NCI-H1694 treated with DMSO at 0.1 percent for 48 hours (cell line): ENCODE measurements around the gene PSMB3.
"Not testable (repeated sequence)": the region's sequence is repeated elsewhere in the genome, so short reads cannot be mapped to it uniquely, and the experiment has no call there.

Source experiments
- DNase-seq: peaks from one replicate; lab custom pipeline; 2025; lab: John Stamatoyannopoulos, UW

The PSMB3 gene

GRCh38 chr17:38749223-38750043 lies 3.1 kb upstream of the PSMB3 start:
- peak; percentile 35 for DNase-seq

- DNase-seq: peak; percentile 67
These were observed 2.6 kb upstream of the PSMB3 start for GRCh38 chr17:38750044-38750311.

- DNase-seq: no peak
These were observed 2.0 kb upstream of the PSMB3 start for GRCh38 chr17:38750312-38751121.

- DNase-seq: peak; percentile 61
These were observed 1.3 kb upstream of the PSMB3 start for GRCh38 chr17:38751144-38751807.

- peak; percentile 81 for DNase-seq
These were observed 683 bp upstream of the PSMB3 start for GRCh38 chr17:38751808-38752307.

GRCh38 chr17:38753071-38753506 lies 548 bp downstream of the PSMB3 start:
- DNase-seq: no peak

GRCh38 chr17:38761612-38762011 lies 9.1 kb downstream of the PSMB3 start:
- DNase-seq: peak; percentile 4

GRCh38 chr17:38762231-38762630 lies 9.7 kb downstream of the PSMB3 start:
- DNase-seq: no peak

GRCh38 chr17:38766341-38766740 lies 13.8 kb downstream of the PSMB3 start:
- DNase-seq: no peak

GRCh38 chr17:38768417-38768816 lies 15.9 kb downstream of the PSMB3 start:
- DNase-seq: no peak

- no peak for DNase-seq
These were observed 20.7 kb downstream of the PSMB3 start for GRCh38 chr17:38773258-38773657.

- no peak for DNase-seq
These were observed 25.2 kb downstream of the PSMB3 start for GRCh38 chr17:38777641-38778250.

GRCh38 chr17:38779965-38780752 lies 27.6 kb downstream of the PSMB3 start:
- DNase-seq: no peak

- no peak for DNase-seq
These were observed 30.7 kb downstream of the PSMB3 start for GRCh38 chr17:38783227-38783626.

GRCh38 chr17:38786372-38786771 lies 33.8 kb downstream of the PSMB3 start:
- DNase-seq: no peak

GRCh38 chr17:38787999-38788398 lies 35.5 kb downstream of the PSMB3 start:
- DNase-seq: not testable (repeated sequence)

- DNase-seq: no peak
These were observed 36.6 kb downstream of the PSMB3 start for GRCh38 chr17:38789185-38789584.

GRCh38 chr17:38790148-38790707 lies 37.7 kb downstream of the PSMB3 start:
- not testable (repeated sequence) for DNase-seq

- no peak for DNase-seq
These were observed 38.6 kb downstream of the PSMB3 start for GRCh38 chr17:38791162-38791561.

GRCh38 chr17:38794221-38794620 lies 41.7 kb downstream of the PSMB3 start:
- DNase-seq: no peak
